ENCODE measurements around the gene CLEC16A. TPM values are rescaled to one million over a fixed set of nuclear protein-coding genes. Genes with fewer than 3 reads are reported as not detected.
A peak's percentile ranks its signal among the peaks of the same experiment; 100 is the strongest.

Gene CLEC16A
- total RNA-seq, 1 experiment from 2014 or later = 17.4 TPM

DNA sequence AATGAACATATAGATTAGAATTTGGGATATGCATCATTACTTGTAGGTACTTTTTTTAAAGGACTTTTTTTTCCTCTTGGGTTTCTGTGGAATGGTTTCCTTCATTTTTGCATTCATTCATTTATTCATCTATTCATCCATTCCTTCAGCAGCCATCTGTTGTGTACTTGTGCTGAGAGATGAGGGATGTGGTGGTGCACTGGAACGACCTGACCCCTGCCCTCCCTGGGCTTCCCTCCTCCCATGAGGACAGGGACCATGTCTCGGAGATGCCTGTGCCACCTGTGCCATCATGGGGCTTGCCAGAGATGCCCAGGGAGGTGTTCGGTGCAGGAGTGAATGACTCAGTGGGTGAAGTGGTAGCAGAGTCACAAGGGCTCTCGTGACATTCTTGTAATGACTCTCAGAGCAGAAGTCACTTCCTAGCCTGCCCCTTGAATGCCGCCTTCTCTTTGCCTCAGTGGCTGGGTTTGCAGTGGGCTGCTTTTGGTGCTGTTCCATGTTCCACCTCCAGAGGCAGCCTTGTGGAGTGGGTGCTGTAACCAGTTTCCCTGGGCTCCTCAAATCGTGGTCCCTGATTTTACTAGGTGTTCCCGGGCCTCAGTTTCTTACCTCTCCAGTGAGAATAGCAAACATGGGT lies 43.9 kb downstream of the CLEC16A start:
- no peaks in the 10 kb centered on the region for H3K9me3 ChIP-seq (ENCODE audit: low read length)
- no peak overlapping the region for H3K4me3 ChIP-seq (ENCODE audit: low read length)
- H3K79me2 ChIP-seq (ENCODE audit: low read length) = 0 out of 2 replicates have a peak, but pooled peaks cover 6% of the 10 kb centered on the region
- no peak overlapping the region for H3K27ac ChIP-seq (ENCODE audit: low read length)
- H2AFZ ChIP-seq (ENCODE audit: low read length) = no peak overlapping the region
- no peaks in the 10 kb centered on the region for H3K9me2 ChIP-seq (replicated peaks; ENCODE audit: insufficient read depth, low read length)
- no peak overlapping the region for H3K9ac ChIP-seq (ENCODE audit: low read length)
- H3K4me1 ChIP-seq (ENCODE audit: low read length) = peaks cover 31% of the 10 kb centered on the region
- no peaks in the 10 kb centered on the region for H4K20me1 ChIP-seq (ENCODE audit: insufficient read depth, low read depth, low read length)
- H3K4me2 ChIP-seq (ENCODE audit: low read depth, low read length, poor library complexity, severe bottlenecking) = no peak overlapping the region
- DNase-seq = peak; percentile 63
- no peaks in the 10 kb centered on the region for H3K36me3 ChIP-seq (ENCODE audit: insufficient read depth, low read length)
- H3K27me3 ChIP-seq (ENCODE audit: low read length) = no peaks in the 10 kb centered on the region

DNA sequence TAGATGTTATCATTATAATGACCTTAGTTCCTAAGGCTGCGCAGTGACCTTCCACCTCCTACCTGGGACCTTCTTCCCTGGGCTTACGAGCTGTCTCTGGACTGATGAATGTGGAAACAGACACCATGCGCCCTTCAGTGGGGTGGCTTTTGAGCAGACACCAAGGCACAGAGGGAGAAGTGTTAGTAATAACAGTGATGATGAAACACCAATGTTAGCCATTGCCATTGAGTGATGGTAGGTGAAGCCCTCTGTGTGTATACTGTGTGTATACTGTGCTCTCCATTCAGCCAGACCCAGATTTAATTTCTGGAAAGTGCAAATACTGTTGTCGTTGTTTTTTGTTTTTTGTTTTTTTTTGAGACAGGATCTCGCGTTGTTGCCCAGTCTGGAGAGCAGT lies 44.5 kb downstream of the CLEC16A start:
- H2AFZ ChIP-seq (ENCODE audit: low read length) = no peak overlapping the region
- H3K27ac ChIP-seq (ENCODE audit: low read length) = no peak overlapping the region
- H3K36me3 ChIP-seq (ENCODE audit: insufficient read depth, low read length) = no peaks in the 10 kb centered on the region
- no peaks in the 10 kb centered on the region for H3K9me2 ChIP-seq (replicated peaks; ENCODE audit: insufficient read depth, low read length)
- H4K20me1 ChIP-seq (ENCODE audit: insufficient read depth, low read depth, low read length) = no peaks in the 10 kb centered on the region
- H3K9ac ChIP-seq (ENCODE audit: low read length) = no peak overlapping the region
- H3K4me1 ChIP-seq (ENCODE audit: low read length) = peaks cover 25% of the 10 kb centered on the region
- 0 out of 2 replicates have a peak, but pooled peaks cover 6% of the 10 kb centered on the region for H3K79me2 ChIP-seq (ENCODE audit: low read length)
- DNase-seq = no peak
- H3K9me3 ChIP-seq (ENCODE audit: low read length) = no peaks in the 10 kb centered on the region
- no peak overlapping the region for H3K4me2 ChIP-seq (ENCODE audit: low read depth, low read length, poor library complexity, severe bottlenecking)
- H3K27me3 ChIP-seq (ENCODE audit: low read length) = no peaks in the 10 kb centered on the region
- H3K4me3 ChIP-seq (ENCODE audit: low read length) = no peak overlapping the region

DNA sequence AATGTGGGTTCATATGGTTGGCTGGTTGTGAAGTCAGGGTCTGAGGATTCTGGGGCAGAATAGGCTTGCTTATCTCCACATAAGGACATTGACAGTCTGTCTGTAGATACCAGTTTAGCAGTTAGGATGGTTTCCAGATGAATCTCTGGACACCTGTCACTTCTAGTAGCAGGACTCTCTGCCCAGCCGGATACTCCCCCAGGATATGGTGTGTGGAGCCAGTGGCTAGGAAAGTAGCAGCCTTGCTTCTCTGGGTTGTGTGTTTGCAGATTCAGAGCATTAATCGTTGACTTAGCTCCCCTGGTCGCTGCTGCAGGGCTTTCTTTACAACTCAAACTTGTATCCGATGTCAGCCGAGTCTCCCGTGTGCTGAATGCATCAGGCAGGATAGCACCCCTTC lies 45.2 kb downstream of the CLEC16A start:
- H4K20me1 ChIP-seq (ENCODE audit: insufficient read depth, low read depth, low read length) = no peaks in the 10 kb centered on the region
- H3K9ac ChIP-seq (ENCODE audit: low read length) = no peak overlapping the region
- H3K4me1 ChIP-seq (ENCODE audit: low read length) = peaks cover 18% of the 10 kb centered on the region
- H3K27ac ChIP-seq (ENCODE audit: low read length) = no peak overlapping the region
- no peaks in the 10 kb centered on the region for H3K36me3 ChIP-seq (ENCODE audit: insufficient read depth, low read length)
- H2AFZ ChIP-seq (ENCODE audit: low read length) = no peak overlapping the region
- H3K79me2 ChIP-seq (ENCODE audit: low read length) = 0 out of 2 replicates have a peak, but pooled peaks cover 6% of the 10 kb centered on the region
- no peaks in the 10 kb centered on the region for H3K9me2 ChIP-seq (replicated peaks; ENCODE audit: insufficient read depth, low read length)
- no peak overlapping the region for H3K4me3 ChIP-seq (ENCODE audit: low read length)
- DNase-seq = no peak
- no peaks in the 10 kb centered on the region for H3K27me3 ChIP-seq (ENCODE audit: low read length)
- no peak overlapping the region for H3K4me2 ChIP-seq (ENCODE audit: low read depth, low read length, poor library complexity, severe bottlenecking)
- no peaks in the 10 kb centered on the region for H3K9me3 ChIP-seq (ENCODE audit: low read length)

DNA sequence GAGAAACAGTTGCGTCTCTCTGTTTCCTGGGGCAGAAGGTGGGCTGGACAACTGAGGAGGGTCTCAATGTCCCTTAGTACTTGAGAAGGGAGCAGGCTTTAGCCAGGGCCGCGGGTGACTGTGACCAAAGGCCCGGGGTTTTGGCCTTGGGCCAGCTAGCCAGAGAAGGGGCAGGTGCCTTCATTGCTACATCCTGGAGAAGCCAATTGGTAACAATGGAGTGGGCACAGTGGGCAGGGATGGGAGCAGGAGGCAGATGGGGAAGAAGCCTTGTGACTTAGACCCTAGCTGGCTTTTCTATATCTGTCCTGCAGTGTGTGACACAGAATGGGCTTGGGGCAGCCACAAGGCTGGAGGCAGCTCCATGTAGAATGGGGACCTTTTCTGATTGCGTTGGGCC lies 46.0 kb downstream of the CLEC16A start:
- H3K4me2 ChIP-seq (ENCODE audit: low read depth, low read length, poor library complexity, severe bottlenecking) = no peak overlapping the region
- no peak overlapping the region for H3K9ac ChIP-seq (ENCODE audit: low read length)
- no peaks in the 10 kb centered on the region for H3K27me3 ChIP-seq (ENCODE audit: low read length)
- no peaks in the 10 kb centered on the region for H3K36me3 ChIP-seq (ENCODE audit: insufficient read depth, low read length)
- H3K27ac ChIP-seq (ENCODE audit: low read length) = no peak overlapping the region
- no peaks in the 10 kb centered on the region for H4K20me1 ChIP-seq (ENCODE audit: insufficient read depth, low read depth, low read length)
- H3K79me2 ChIP-seq (ENCODE audit: low read length) = 0 out of 2 replicates have a peak, but pooled peaks cover 6% of the 10 kb centered on the region
- H3K9me3 ChIP-seq (ENCODE audit: low read length) = no peaks in the 10 kb centered on the region
- no peaks in the 10 kb centered on the region for H3K9me2 ChIP-seq (replicated peaks; ENCODE audit: insufficient read depth, low read length)
- H2AFZ ChIP-seq (ENCODE audit: low read length) = no peak overlapping the region
- H3K4me3 ChIP-seq (ENCODE audit: low read length) = no peak overlapping the region
- H3K4me1 ChIP-seq (ENCODE audit: low read length) = peaks cover 13% of the 10 kb centered on the region
- no peak for DNase-seq

DNA sequence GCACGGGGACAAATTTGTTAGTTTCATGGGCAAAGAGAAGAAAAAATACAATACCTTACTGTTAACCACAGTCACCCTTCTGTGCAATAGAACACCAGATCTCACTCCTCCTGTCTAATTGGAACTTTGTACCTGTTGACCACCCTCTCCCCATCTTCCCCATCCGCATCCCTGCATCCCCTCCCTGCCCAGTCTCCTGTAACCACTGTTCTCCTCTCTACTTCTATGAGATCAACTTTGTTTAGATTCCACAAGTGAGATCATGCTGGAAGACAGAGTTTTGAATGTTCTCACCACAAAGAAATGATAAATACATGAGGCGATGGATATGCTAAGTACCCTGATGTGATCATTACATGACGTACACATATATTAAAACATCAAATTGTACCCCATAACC lies 47.7 kb downstream of the CLEC16A start:
- peaks cover 7% of the 10 kb centered on the region; the same call in 1 of the 2 replicates for H3K4me1 ChIP-seq (ENCODE audit: low read length)
- no peak overlapping the region for H3K4me2 ChIP-seq (ENCODE audit: low read depth, low read length, poor library complexity, severe bottlenecking)
- no peaks in the 10 kb centered on the region for H3K36me3 ChIP-seq (ENCODE audit: insufficient read depth, low read length)
- H3K27me3 ChIP-seq (ENCODE audit: low read length) = no peaks in the 10 kb centered on the region
- H3K9me3 ChIP-seq (ENCODE audit: low read length) = no peaks in the 10 kb centered on the region
- no peaks in the 10 kb centered on the region for H4K20me1 ChIP-seq (ENCODE audit: insufficient read depth, low read depth, low read length)
- H2AFZ ChIP-seq (ENCODE audit: low read length) = no peak overlapping the region
- no peak overlapping the region for H3K27ac ChIP-seq (ENCODE audit: low read length)
- no peaks in the 10 kb centered on the region for H3K9me2 ChIP-seq (replicated peaks; ENCODE audit: insufficient read depth, low read length)
- H3K79me2 ChIP-seq (ENCODE audit: low read length) = 0 out of 2 replicates have a peak, but pooled peaks cover 6% of the 10 kb centered on the region
- no peak overlapping the region for H3K4me3 ChIP-seq (ENCODE audit: low read length)
- no peak for DNase-seq
- H3K9ac ChIP-seq (ENCODE audit: low read length) = no peak overlapping the region

DNA sequence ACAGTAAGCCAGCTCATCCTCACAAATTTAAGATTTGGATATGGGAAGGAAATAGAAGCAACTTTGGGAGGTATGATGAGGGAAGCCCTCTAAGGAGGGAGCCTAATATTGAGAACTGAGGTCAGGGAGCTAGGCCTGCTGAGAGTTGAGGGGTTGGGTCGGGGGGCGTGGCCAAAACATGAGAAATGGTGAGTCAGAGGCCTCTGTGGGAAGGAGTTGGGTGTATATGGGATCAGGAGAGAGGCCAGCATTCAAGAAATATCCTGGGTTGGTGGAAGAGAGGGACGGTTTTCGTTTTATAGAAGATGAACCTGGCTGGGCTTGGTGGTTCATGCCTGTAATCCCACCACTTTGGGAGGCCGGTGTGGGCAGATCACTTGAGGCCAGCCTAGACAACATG lies 48.4 kb downstream of the CLEC16A start:
- no peaks in the 10 kb centered on the region for H3K9me3 ChIP-seq (ENCODE audit: low read length)
- H3K27me3 ChIP-seq (ENCODE audit: low read length) = no peaks in the 10 kb centered on the region
- no peak overlapping the region for H3K4me2 ChIP-seq (ENCODE audit: low read depth, low read length, poor library complexity, severe bottlenecking)
- no peak overlapping the region for H3K4me3 ChIP-seq (ENCODE audit: low read length)
- H4K20me1 ChIP-seq (ENCODE audit: insufficient read depth, low read depth, low read length) = no peaks in the 10 kb centered on the region
- H3K4me1 ChIP-seq (ENCODE audit: low read length) = 0 out of 2 replicates have a peak, but pooled peaks cover under 1% of the 10 kb centered on the region
- no peaks in the 10 kb centered on the region for H3K9me2 ChIP-seq (replicated peaks; ENCODE audit: insufficient read depth, low read length)
- no peak for DNase-seq
- H2AFZ ChIP-seq (ENCODE audit: low read length) = no peak overlapping the region
- H3K79me2 ChIP-seq (ENCODE audit: low read length) = 0 out of 2 replicates have a peak, but pooled peaks cover 6% of the 10 kb centered on the region
- H3K9ac ChIP-seq (ENCODE audit: low read length) = no peak overlapping the region
- no peaks in the 10 kb centered on the region for H3K36me3 ChIP-seq (ENCODE audit: insufficient read depth, low read length)
- no peak overlapping the region for H3K27ac ChIP-seq (ENCODE audit: low read length)

DNA sequence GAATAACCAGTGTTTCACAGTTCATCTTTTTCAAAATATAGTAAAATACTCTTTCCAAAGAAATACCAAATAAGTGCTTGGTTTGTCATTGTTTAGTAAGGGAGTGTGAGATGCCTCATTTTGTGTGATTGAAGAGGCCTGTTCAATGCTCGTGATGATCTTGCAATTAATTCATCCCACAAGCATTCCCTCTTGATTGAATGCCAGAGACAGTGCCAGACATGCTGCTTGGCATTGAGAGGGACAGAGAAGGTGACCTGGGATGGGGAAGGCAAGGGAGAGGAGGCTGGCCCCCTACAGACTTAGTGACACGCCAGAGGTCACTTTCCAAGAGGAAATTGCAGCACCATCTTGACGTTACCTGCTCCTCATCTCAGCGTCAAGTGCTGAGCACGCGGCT lies 49.3 kb downstream of the CLEC16A start:
- no peaks in the 10 kb centered on the region for H3K36me3 ChIP-seq (ENCODE audit: insufficient read depth, low read length)
- no peak for DNase-seq

DNA sequence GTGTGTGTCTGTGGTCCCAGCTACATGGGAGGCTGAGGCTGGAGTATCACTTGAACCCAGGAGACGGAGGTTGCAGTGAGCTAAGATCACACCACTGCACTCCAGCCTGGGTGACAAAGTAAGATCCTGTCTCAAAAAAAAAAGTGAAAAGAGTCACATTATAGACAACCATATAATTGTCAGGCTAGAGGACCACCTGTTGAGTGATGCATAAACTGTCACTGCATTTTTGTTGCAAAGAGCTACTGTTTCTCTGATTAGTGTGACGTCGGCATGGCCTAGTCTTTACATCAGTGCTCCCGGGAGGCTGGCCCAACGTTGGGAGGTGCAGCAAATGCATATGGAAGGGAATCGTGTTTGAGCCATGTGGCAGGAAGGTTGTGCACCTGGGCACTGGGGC lies 50.2 kb downstream of the CLEC16A start:
- Histone ChIP-seq H3K9ac (ENCODE audit: low read length) (no peak overlapping the region), H3K79me2 (ENCODE audit: low read length) (0 out of 2 replicates have a peak, but pooled peaks cover 5% of the 10 kb centered on the region), H4K20me1 (ENCODE audit: insufficient read depth, low read depth, low read length) (no peaks in the 10 kb centered on the region), H3K4me1 (ENCODE audit: low read length) (no peaks in the 10 kb centered on the region), H3K9me3 (ENCODE audit: low read length) (no peaks in the 10 kb centered on the region), H3K9me2 (replicated peaks; ENCODE audit: insufficient read depth, low read length) (no peaks in the 10 kb centered on the region), H3K4me3 (ENCODE audit: low read length) (no peak overlapping the region), H3K4me2 (ENCODE audit: low read depth, low read length, poor library complexity, severe bottlenecking) (no peak overlapping the region), H2AFZ (ENCODE audit: low read length) (no peak overlapping the region), H3K27me3 (ENCODE audit: low read length) (no peaks in the 10 kb centered on the region), H3K27ac (ENCODE audit: low read length) (no peak overlapping the region), H3K36me3 (ENCODE audit: insufficient read depth, low read length) (no peaks in the 10 kb centered on the region)
- no peak for DNase-seq

More for the DNA sequence above, 49.3 kb downstream of the CLEC16A start:
- Histone ChIP-seq H3K9me3 (ENCODE audit: low read length) (no peaks in the 10 kb centered on the region), H3K4me3 (ENCODE audit: low read length) (no peak overlapping the region), H3K4me2 (ENCODE audit: low read depth, low read length, poor library complexity, severe bottlenecking) (no peak overlapping the region), H4K20me1 (ENCODE audit: insufficient read depth, low read depth, low read length) (no peaks in the 10 kb centered on the region), H3K27ac (ENCODE audit: low read length) (no peak overlapping the region), H3K9ac (ENCODE audit: low read length) (no peak overlapping the region), H3K27me3 (ENCODE audit: low read length) (no peaks in the 10 kb centered on the region), H2AFZ (ENCODE audit: low read length) (no peak overlapping the region), H3K9me2 (replicated peaks; ENCODE audit: insufficient read depth, low read length) (no peaks in the 10 kb centered on the region), H3K79me2 (ENCODE audit: low read length) (0 out of 2 replicates have a peak, but pooled peaks cover 6% of the 10 kb centered on the region), H3K4me1 (ENCODE audit: low read length) (no peaks in the 10 kb centered on the region)

All from Karpas-422 (cell line).